K562 (cell line): Measurements from ENCODE around the gene FKBP2. TPM values are rescaled to one million over a fixed set of nuclear protein-coding genes. Genes with fewer than 3 reads are reported as not detected.
A peak's percentile ranks its signal among the peaks of the same experiment; 100 is the strongest.

Source experiments
- BCOR ChIP-seq: fragments of 450-650 bp; IDR thresholded peaks from 2 replicates; pipeline ENCODE4 v1.6.1; 2016
- CEBPG ChIP-seq, 3 experiments: fragments of 200-800 bp in 1 of 3; sonication (Bioruptor generic) in 1 of 3; sonication (generic) in 1 of 3; formaldehyde crosslinking in 1 of 3; IDR thresholded peaks in 2 of 3; conservative IDR thresholded peaks in 1 of 3; 2 replicates each; pipeline versions ENCODE4 v1.6.1 to v1.8.0; 2016 to 2022; ENCODE audit warnings: missing compliant biosample characterization in 2 of 3, missing genetic modification characterization in 2 of 3, mild to moderate bottlenecking in 1 of 3, missing genetic modification reagents in 1 of 3
- CHD4 ChIP-seq: fragments of 200-600 bp; sonication (generic); IDR thresholded peaks from 3 replicates; pipeline ENCODE4 v1.6.1; 2012; ENCODE audit warnings: low read depth, mild to moderate bottlenecking, mixed read lengths, low read length, inconsistent platforms; ENCODE audit not compliant: insufficient read depth, insufficient replicate concordance, poor library complexity, severe bottlenecking
- NFATC3 ChIP-seq: fragments of 450-650 bp; IDR thresholded peaks from 2 replicates; pipeline ENCODE4 v1.6.1; 2017; ENCODE audit warnings: mild to moderate bottlenecking
- NR2C1 ChIP-seq, 2 experiments: fragments of 450-650 bp; IDR thresholded peaks; 2 replicates each; pipeline ENCODE4 v1.6.1; 2017; ENCODE audit warnings: mild to moderate bottlenecking in 2 of 2, antibody characterized with exemption in 1 of 2, inconsistent platforms in 1 of 2, missing compliant biosample characterization in 1 of 2, missing genetic modification characterization in 1 of 2
- RCOR1 ChIP-seq, 2 experiments: IDR thresholded peaks; 2 replicates each; pipeline ENCODE4 v1.6.1; 2012; ENCODE audit warnings: low read depth in 2 of 2, low read length in 2 of 2, borderline replicate concordance in 1 of 2, improper control_type of control experiment in 1 of 2
- SRSF3 ChIP-seq: fragments of 200-400 bp; formaldehyde crosslinking; IDR thresholded peaks from 2 replicates; pipeline ENCODE4 v1.6.1; 2016; ENCODE audit warnings: mild to moderate bottlenecking, low read length, moderate library complexity; ENCODE audit not compliant: insufficient read depth
- TEAD4 ChIP-seq, 2 experiments: sonication (generic) in 1 of 2; formaldehyde crosslinking in 1 of 2; IDR thresholded peaks; 2 replicates each; pipeline versions ENCODE4 v1.6.1 to v1.8.0; 2012 to 2022; ENCODE audit warnings: borderline replicate concordance in 1 of 2, inconsistent platforms in 1 of 2, low read length in 1 of 2, mild to moderate bottlenecking in 1 of 2, missing genetic modification reagents in 1 of 2
- ZNF134 ChIP-seq: fragments of 250-450 bp; sonication (Bioruptor Pico); conservative IDR thresholded peaks from 2 replicates; pipeline ENCODE4 v1.4.0; 2020
- ZNF318 ChIP-seq, 2 experiments: fragments of 450-650 bp; IDR thresholded peaks; 2 replicates each; pipeline ENCODE4 v1.6.1; 2016; ENCODE audit warnings: mild to moderate bottlenecking in 2 of 2, borderline replicate concordance in 1 of 2, low read depth in 1 of 2, moderate library complexity in 1 of 2
- polyA plus RNA-seq, 8 experiments: library from polyadenylated mRNA; depleted of rRNA in 4 of 8; stranded (reverse) in 5 of 8; unstranded in 3 of 8; fragments of >200 nt; fragmentation: Nextera tagmentation in 2 of 8; fragmentation: Illumina TruSeq in 1 of 8; extraction: Ambion mirVana in 2 of 8; extraction: Trizol in 1 of 8; gene quantifications; 2 replicates each; pipeline versions ENCODE4 v1.2.1 to v1.2.3, GENCODE V29; 2011 to 2014; ENCODE audit warnings: inconsistent platforms in 1 of 8, missing spikeins in 1 of 8
- total RNA-seq, 7 experiments: library from RNA; depleted of rRNA in 6 of 7; stranded (reverse); fragments of >200 nt in 6 of 7; fragmentation: Illumina TruSeq in 2 of 7; extraction: Trizol in 2 of 7; gene quantifications; 2 replicates each; pipeline versions ENCODE4 v1.2.1 to v1.2.3, GENCODE V29; 2011 to 2021; ENCODE audit warnings: low replicate concordance in 1 of 7
- TF ChIP-seq, protein P1 (sequence below): fragments of 450-650 bp; formaldehyde crosslinking; IDR thresholded peaks from 2 replicates; pipeline ENCODE4 v1.4.0; 2020; ENCODE audit warnings: mild to moderate bottlenecking, moderate library complexity

FKBP2 gene
- total and polyA plus RNA-seq, 9 of the 15 experiments (the other 6 are each of a cell fraction or from before 2014, with no cell fraction given) = 3.5 to 151 (median 58.1) TPM

DNA sequence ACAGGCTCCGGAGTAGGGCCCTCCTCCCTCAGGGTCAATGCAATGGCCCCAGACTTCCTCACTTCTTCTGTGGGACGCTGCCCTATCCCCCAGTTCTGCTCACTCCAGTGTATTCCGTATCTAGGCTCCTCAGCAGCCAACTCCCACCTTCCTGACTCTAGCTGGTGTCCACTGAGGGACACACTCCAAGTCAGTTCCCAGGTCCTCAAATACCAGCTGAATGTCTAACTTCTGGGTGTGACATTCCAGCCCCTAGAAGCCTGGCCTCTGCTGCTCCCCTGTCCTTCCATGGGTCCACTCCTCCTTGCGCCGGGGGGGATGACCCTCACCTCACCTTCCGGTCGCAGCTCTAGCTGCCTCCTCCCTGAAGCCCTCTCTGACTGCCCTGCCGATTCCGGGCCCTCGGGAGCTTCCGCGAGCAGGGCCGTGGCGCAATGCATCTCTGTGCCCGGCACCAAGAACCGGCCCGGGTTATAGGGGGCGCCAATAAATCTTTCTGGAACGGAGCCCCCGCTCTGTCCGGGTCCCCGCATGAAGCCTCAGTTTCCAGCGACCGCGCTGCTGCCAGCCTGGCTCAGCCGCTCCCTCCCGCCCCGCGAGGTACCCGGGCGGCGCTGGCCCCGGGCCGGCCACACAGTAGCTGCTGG, 28.1 kb downstream of the FKBP2 start (continued):
- TF ChIP-seq ZNF318 (IDR thresholded peaks at IDR 0.05; ENCODE audit: borderline replicate concordance in 1 of 2, low read depth in 1 of 2) (no peak; a peak in 1 of 4 replicates), CEBPG (CRISPR knock-in tag; IDR thresholded peaks at IDR 0.05) (no peak), CEBPG (tag; conservative IDR thresholded peaks at IDR 0.05 in 1 of 2, IDR thresholded peaks at IDR 0.05 in 1 of 2) (no peak), TEAD4 (IDR thresholded peaks at IDR 0.05; ENCODE audit: low read length) (no peak; the same call in 1 of the 2 replicates), TEAD4 (CRISPR knock-in tag; IDR thresholded peaks at IDR 0.05; ENCODE audit: borderline replicate concordance) (0 out of 2 replicates have a peak, but pooled peaks have one; percentile 36), CHD4 (peak; percentile 10), NR2C1 (IDR thresholded peaks at IDR 0.05) (no peak), NR2C1 (tag; IDR thresholded peaks at IDR 0.05) (peak; percentile 70), NFATC3 (no peak), RCOR1 (IDR thresholded peaks at IDR 0.05; ENCODE audit: borderline replicate concordance in 1 of 2, low read depth in 2 of 2, low read length in 2 of 2) (peak in 1 of 2 experiments; percentile 60; a peak in 2 of 4 replicates), ZNF134 (CRISPR knock-in tag) (0 out of 2 replicates have a peak, but pooled peaks have one; percentile 3), BCOR (peak; percentile 88), SRSF3 (peak; percentile 45; the same call in 1 of the 2 replicates)
- TF ChIP-seq, protein P1, sequence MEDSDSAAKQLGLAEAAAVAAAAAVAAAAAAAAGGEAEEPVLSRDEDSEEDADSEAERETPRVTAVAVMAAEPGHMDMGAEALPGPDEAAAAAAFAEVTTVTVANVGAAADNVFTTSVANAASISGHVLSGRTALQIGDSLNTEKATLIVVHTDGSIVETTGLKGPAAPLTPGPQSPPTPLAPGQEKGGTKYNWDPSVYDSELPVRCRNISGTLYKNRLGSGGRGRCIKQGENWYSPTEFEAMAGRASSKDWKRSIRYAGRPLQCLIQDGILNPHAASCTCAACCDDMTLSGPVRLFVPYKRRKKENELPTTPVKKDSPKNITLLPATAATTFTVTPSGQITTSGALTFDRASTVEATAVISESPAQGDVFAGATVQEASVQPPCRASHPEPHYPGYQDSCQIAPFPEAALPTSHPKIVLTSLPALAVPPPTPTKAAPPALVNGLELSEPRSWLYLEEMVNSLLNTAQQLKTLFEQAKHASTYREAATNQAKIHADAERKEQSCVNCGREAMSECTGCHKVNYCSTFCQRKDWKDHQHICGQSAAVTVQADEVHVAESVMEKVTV (CRISPR knock-in tag) = 0 out of 2 replicates have a peak, but pooled peaks have one; percentile 19
